ENCODE results near the gene MORN5.

- TF ChIP-seq POLR2A (IDR thresholded peaks at IDR 0.05; ENCODE audit: low read depth, low read length) (no peak), POLR2AphosphoS5 (IDR thresholded peaks at IDR 0.05; ENCODE audit: low read depth, low read length) (no peak), TAF1 (IDR thresholded peaks at IDR 0.05; ENCODE audit: low read depth, low read length) (no peak)
Observed at GRCh38 chr9:122126331-122127261, 33.1 kb upstream of the MORN5 start.

All from GM12891 (cell line).